NOMO-1 treated with DMSO at 0.1 percent for 48 hours (cell line): ENCODE measurements around the gene ATP8A2.
"Not testable (repeated sequence)": the region's sequence is repeated elsewhere in the genome, so short reads cannot be mapped to it uniquely, and the experiment has no call there.

Source experiments
- DNase-seq: peaks from one replicate; lab custom pipeline; 2025; ENCODE audit not compliant: unreplicated experiment; lab: John Stamatoyannopoulos, UW

Gene ATP8A2

GRCh38 chr13:25462301-25463125 is 90.7 kb downstream of the ATP8A2 start:
- DNase-seq: no peak

GRCh38 chr13:25463496-25463895 is 91.7 kb downstream of the ATP8A2 start:
- DNase-seq: no peak

GRCh38 chr13:25466880-25467279 is 95.1 kb downstream of the ATP8A2 start:
- DNase-seq: no peak

GRCh38 chr13:25468325-25469168 is 96.8 kb downstream of the ATP8A2 start:
- DNase-seq: no peak

- no peak for DNase-seq
Observed at GRCh38 chr13:25469169-25469525, 97.4 kb downstream of the ATP8A2 start.

GRCh38 chr13:25473864-25474263 is 102.1 kb downstream of the ATP8A2 start:
- no peak for DNase-seq

- no peak for DNase-seq
Observed at GRCh38 chr13:25478186-25478585, 106.4 kb downstream of the ATP8A2 start.

GRCh38 chr13:25489238-25489637 is 117.5 kb downstream of the ATP8A2 start:
- DNase-seq: peak; percentile 17

- no peak for DNase-seq
Observed at GRCh38 chr13:25490236-25490635, 118.5 kb downstream of the ATP8A2 start.

GRCh38 chr13:25493931-25494640 is 122.3 kb downstream of the ATP8A2 start:
- no peak for DNase-seq

- no peak for DNase-seq
Observed at GRCh38 chr13:25494698-25495411, 123.1 kb downstream of the ATP8A2 start.

GRCh38 chr13:25501231-25501630 is 129.5 kb downstream of the ATP8A2 start:
- DNase-seq: no peak

- DNase-seq: no peak
Observed at GRCh38 chr13:25502031-25502430, 130.3 kb downstream of the ATP8A2 start.

GRCh38 chr13:25502551-25502950 is 130.8 kb downstream of the ATP8A2 start:
- no peak for DNase-seq

GRCh38 chr13:25503856-25504255 is 132.1 kb downstream of the ATP8A2 start:
- no peak for DNase-seq

GRCh38 chr13:25507841-25508240 is 136.1 kb downstream of the ATP8A2 start:
- DNase-seq: no peak

- not testable (repeated sequence) for DNase-seq
Observed at GRCh38 chr13:25513060-25513459, 141.3 kb downstream of the ATP8A2 start.

- DNase-seq: no peak
Observed at GRCh38 chr13:25518441-25518840, 146.7 kb downstream of the ATP8A2 start.

- DNase-seq: peak; percentile 39
Observed at GRCh38 chr13:25525884-25526283, 154.1 kb downstream of the ATP8A2 start.

GRCh38 chr13:25528266-25528665 is 156.5 kb downstream of the ATP8A2 start:
- no peak for DNase-seq

GRCh38 chr13:25529425-25529824 is 157.7 kb downstream of the ATP8A2 start:
- no peak for DNase-seq
